GM13976 (cell line): ENCODE measurements around the gene ATP8A1.

ENCODE experiments used
- DNase-seq: peaks from one replicate; pipeline ENCODE4 v3.0.0; 2012; ENCODE audit warnings: low spot score
- CTCF ChIP-seq: IDR thresholded peaks from 2 replicates; pipeline ENCODE4 v1.5.1; 2012; ENCODE audit warnings: borderline replicate concordance, mild to moderate bottlenecking; ENCODE audit not compliant: insufficient read depth; ENCODE audit errors: extremely low read depth, missing control alignments, control extremely low read depth
- in situ Hi-C: fragments of 300-500 bp; cut with MboI; formaldehyde crosslinking; loops from one replicate; pipeline ENCODE4 v1.12.0; 2022; ENCODE audit warnings: low sequenced_read_pairs, mixed read lengths, inconsistent platforms; ENCODE audit not compliant: unreplicated experiment

ATP8A1 gene

GRCh38 chr4:42579903-42580302, 77.0 kb downstream of the ATP8A1 start:
- no peak for TF ChIP-seq CTCF
- in situ Hi-C loops = no loop called here
- DNase-seq = no peak

GRCh38 chr4:42578187-42578586, 78.7 kb downstream of the ATP8A1 start:
- in situ Hi-C loops = no loop called here
- DNase-seq = no peak
- no peak for TF ChIP-seq CTCF

- in situ Hi-C loops = loop anchor here (25.0 kb wide), 1 partner anchor 162 kb away; no protein-coding TSS in a partner anchor
- no peak for TF ChIP-seq CTCF
- no peak for DNase-seq
Observed at GRCh38 chr4:42574870-42575430, 82.0 kb downstream of the ATP8A1 start.

- no peak for TF ChIP-seq CTCF
- no peak for DNase-seq
- in situ Hi-C loops = loop anchor here (25.0 kb wide), 1 partner anchor 164 kb away; no protein-coding TSS in a partner anchor
Observed at GRCh38 chr4:42573249-42573648, 83.7 kb downstream of the ATP8A1 start.

GRCh38 chr4:42570221-42570620, 86.7 kb downstream of the ATP8A1 start:
- in situ Hi-C loops = loop anchor here (25.0 kb wide), 1 partner anchor 167 kb away; no protein-coding TSS in a partner anchor
- no peak for DNase-seq

GRCh38 chr4:42568610-42569207, 88.2 kb downstream of the ATP8A1 start:
- peak; percentile 52 for DNase-seq
- peak; percentile 65 for TF ChIP-seq CTCF
- in situ Hi-C loops = loop anchor here (10.0 to 25.0 kb wide), 2 partner anchors 169 to 286 kb away; no protein-coding TSS in a partner anchor

More at GRCh38 chr4:42570221-42570620, 86.7 kb downstream of the ATP8A1 start:
- no peak for TF ChIP-seq CTCF
